ENCODE results near the gene LIN7B.

DNA sequence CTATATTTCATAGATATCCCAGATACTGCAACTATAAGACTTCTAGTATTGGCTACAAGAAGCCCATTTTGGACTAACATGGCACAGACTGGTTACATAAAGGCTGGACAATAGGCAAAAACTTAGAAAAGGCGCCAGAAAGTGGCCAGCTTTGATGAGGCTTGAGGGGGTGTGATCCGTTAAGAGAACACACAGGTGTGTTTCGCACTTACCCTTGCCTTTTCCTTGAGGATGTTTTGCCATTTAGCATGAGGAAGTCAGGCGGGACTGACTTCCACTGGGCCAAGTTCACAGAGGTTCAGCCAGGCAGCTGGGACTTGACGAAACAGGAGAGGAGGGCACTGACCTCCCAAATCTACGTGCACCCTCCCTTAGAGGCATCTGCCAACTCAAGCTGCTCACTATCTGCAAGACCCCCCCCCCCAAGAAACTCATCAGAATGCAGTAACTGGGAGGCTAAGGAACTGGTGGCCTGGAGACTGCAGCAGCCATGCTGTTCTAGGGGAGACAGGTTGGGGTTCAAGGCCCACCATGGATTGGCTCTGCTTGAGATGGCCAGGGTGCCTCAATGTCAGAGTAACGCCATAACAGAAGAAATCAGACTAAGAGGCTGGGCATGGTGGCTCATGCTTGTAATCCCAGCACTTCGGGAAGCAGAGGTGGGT is 4.5 kb upstream of the LIN7B start:
- TF ChIP-seq EGR1 (IDR thresholded peaks at IDR 0.05; ENCODE audit: low read depth in 2 of 2) = no peak
- no peak for TF ChIP-seq MAX (IDR thresholded peaks at IDR 0.05)
- TF ChIP-seq REST (IDR thresholded peaks at IDR 0.05) = no peak

Data from liver (tissue), 2 donors.